ENCODE measurements around the gene SOHLH2.
A peak's percentile ranks its signal among the peaks of the same experiment; 100 is the strongest.

Gene SOHLH2

DNA sequence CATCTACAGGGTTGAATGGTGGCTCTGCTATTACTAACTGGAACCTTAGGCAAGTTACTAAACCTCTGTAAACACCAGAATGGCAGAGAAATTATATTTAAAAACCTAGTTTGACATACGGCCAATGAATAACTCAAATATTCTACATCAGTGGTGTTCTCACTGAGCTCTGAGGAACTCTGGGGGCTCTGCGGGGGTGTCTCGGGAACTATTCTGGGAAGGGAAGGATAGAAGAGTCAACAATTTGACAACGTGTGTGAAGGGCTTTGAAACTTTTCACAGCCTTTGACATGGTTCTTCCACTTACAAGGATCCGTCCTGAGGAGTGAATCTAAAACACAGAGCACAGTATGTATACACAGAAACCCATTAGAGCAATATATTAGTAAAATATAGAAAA is 38.7 kb downstream of the SOHLH2 start:
- no peak for DNase-seq

DNA sequence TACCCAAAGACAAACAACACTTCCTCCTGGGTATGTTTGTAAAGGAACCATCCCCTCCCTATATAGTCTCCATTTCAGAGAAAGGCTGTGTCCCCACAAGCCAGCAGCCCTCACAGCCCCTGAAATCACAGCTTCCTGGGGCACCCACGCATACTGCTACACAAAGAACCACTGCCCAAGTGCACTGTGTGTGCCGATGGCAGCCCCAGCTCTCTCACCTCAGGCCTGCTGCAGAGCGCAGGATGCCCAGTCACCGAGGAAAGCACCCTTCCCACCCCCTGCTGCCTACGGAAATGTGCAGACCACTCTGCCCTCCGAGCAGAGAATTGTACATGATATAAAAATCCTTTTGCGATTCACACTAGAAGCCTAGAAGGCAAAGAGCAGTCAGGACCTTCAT is 39.4 kb downstream of the SOHLH2 start:
- DNase-seq = no peak

- DNase-seq = no peak
Measured at GRCh38 chr13:36173571-36174322, 40.6 kb downstream of the SOHLH2 start.

DNA sequence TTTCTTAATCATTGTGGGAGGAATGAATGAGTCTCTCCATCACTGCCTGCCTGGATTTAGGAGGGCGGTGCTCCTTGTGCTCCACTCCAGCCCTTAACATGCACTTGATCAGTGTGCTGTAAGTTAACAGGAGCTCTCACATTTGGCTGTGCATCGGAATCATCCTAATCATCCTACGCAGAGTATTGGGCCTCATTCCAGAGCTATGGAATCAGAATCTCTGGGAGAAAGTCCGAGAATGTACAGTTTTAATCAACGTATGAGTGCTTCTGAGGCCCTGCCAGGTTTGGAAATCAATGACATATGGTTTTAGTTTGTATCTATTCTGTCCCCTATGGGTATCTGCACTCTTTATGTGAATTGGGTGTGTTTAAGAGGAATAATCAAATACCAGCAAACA is 48.3 kb downstream of the SOHLH2 start:
- DNase-seq = no peak

DNA sequence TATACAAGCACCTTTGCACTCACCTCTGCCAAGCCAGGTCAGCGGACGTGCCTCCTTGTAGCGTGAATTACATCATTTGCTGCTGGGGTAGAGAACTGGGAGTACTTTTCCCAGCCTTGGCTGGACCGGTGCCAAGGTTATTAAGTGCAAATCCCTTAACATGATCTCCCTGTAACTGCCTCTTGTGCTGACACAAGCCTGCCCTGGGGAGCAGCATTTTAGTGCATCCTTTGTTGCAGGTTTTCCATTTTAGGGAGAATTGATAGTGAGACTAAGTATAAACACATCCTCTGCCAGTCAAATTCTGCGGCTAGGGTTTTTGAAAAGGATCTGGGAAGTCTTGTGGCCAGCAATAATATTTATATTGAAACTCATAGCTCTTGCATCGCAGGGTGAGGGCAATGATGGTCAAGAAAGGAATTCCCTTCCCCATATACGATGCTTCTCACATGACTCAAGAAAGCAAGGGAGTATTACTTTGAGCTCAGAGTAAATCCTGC is 50.5 kb downstream of the SOHLH2 start:
- peak; percentile 86 for DNase-seq

- DNase-seq = peak; percentile 31
Measured at GRCh38 chr13:36163286-36163685, 51.1 kb downstream of the SOHLH2 start.

DNA sequence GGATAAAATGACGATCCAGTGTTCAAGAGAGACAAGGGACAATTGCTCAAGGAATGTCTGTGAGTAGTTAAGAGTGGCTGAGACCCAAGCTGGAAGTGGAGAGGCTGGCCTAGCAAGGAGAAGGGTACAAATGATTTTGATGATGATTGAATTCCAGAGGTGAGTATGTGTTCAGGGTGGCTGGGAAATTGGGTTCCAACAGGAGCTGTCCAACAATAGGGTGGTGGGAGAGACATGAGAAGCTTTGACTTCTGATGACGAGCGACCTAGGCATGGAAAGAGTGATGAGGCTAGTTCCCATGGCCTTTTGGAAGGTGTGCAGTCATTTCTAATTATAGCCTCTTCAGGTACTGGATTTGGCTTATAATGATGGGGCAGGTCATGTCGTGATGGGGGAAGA is 54.1 kb downstream of the SOHLH2 start:
- no peak for DNase-seq

DNA sequence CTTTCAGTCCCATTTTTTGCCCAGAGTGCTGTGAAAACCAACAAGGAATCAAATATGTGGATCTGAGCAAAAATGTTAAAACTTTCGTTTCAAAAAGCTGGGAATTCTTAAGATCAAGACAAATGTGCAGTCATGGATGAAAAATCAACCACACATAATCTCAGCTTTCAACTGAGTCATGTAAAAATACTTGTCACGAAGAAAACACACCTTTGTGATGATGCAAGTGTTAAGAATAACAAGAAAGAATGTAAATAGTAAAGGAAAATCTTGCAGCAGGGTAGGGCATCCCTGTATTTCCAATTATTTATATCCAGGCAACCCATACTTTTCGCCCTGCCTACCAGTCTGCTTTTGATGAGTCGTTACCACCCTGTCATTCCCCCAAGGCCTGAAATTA is 55.7 kb downstream of the SOHLH2 start:
- DNase-seq = no peak

DNA sequence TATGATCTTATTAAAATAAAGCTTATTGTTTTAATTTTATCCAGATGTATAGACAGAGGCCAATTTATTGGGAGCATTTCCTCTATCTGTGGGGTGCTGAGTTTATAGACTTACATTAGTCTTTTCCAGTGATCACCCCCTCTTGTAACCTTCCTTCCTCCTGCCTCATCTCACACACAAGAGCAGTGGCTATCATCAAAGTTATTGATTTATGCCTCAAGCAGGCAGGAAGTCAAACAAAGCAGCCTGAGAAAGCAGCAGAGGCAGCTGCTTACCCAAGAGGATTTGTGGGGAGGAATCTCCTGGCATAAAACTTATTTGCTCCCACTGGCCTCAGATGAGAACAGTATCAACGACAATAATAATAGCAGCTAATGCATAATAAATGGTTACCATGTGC is 56.9 kb downstream of the SOHLH2 start:
- peak; percentile 8 for DNase-seq

GRCh38 chr13:36154567-36155291 is 59.6 kb downstream of the SOHLH2 start:
- DNase-seq = no peak

DNA sequence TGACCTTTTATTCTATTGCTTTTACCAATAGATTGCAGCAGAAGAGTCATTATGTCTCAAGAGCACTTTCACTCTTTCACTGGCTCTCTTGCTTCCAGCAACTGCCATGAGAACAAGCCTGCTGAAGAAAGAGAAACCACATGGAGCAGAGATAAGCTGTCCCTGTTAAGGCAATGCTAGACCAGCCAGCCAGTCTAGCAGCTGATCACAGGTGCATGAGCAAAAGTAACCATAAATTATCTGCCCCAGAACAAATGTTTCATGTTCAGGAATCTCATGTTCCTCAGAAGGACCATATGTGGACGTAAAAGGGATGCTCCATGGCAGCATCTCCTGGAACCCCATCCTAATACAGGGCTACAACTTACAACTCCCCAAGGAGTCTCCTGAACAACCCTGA is 62.8 kb downstream of the SOHLH2 start:
- DNase-seq = no peak

DNA sequence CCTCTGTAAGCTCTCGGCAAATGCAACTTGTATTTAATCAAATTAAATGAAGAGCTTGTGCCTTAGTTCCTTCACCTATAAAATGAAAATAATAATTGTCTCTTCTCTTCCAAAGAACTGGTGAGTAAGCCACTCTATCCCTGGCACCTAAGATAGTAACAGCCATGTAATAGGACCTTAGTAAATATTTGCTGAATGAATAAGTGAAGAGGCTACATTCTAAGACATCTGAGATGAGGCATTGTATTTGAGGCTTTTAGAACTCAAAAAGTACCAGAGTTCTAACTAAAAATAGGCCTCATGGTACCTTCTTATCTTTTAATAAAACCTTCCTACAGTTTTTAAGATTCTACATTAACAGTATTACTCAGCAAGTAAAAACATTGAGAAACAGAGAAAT is 65.9 kb downstream of the SOHLH2 start:
- no peak for DNase-seq

DNA sequence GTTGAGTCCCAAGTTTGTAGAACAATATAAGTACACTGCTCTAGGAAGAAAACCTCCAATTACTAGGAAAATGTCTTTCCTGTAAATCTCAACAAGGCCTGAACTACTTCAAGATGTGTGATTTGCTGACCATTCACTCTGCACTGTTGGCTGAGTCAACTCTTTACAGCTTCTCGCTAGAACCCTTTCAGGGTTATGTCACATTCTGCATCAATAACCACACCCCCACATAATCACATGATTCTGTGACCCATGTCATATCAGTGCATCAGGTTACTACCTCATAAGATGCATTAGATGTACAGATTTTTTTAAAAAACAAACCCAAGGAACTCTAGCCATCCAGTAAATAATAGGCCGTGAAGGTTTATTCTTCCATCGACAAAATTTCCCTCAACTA is 67.0 kb downstream of the SOHLH2 start:
- no peak for DNase-seq

DNA sequence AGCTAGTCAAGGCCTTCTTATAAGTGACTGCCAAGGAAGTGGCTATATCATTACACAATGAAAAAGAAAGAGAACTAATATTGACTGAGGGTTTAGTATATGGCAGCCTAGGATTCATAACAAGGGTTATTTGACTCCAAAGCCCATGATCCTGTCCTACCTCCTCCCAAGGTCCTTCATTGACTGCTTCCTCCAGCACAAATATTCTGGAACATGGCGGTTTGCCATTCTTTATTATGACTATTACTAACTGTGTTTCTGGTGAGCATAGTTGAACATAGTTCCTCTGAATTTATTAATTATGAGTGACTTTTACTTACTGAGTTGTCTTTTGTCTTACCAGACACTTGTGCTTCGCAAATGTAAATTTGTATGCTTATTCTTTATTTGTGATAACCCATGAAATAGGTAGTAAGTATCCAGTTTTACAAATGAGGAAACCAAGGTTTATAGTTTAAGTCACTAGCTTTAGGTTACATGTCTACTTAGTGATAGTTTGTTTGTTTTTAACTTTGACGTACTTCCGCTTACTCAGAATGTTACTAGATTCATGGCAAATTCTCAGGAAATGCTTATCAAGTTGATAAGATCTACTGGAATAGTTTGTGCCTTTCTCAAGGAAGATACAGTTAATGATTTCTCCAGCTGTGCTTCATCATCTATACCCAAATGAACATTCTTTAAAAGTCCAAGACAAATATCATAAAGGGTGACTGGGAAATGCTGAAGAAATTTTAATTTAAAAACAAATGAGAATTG is 67.7 kb downstream of the SOHLH2 start:
- DNase-seq = no peak

- DNase-seq = no peak
Measured at GRCh38 chr13:36143738-36144137, 70.6 kb downstream of the SOHLH2 start.

GRCh38 chr13:36142735-36143134 is 71.6 kb downstream of the SOHLH2 start:
- DNase-seq = no peak

DNA sequence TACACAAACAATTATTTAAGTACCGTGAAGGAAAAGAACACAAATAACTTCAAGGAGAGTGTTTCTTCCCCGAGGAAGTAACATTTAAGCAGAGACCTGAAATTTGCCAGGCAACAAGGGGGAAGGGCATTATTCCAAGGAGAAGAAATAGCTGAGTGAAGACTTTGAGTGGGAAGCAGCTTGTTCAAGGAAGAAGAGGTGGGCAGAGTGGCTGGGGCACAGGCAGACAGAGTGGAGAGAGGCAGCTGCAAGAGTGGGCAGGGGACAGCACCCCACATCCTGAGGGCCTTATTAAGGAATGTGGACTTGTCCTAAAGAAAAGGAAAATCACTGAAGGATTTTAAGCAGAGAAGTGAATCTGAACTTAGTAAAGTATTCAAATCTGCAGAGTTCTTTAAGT is 78.5 kb downstream of the SOHLH2 start:
- no peak for DNase-seq

GRCh38 chr13:36134632-36135031 is 79.7 kb downstream of the SOHLH2 start:
- no peak for DNase-seq

DNA sequence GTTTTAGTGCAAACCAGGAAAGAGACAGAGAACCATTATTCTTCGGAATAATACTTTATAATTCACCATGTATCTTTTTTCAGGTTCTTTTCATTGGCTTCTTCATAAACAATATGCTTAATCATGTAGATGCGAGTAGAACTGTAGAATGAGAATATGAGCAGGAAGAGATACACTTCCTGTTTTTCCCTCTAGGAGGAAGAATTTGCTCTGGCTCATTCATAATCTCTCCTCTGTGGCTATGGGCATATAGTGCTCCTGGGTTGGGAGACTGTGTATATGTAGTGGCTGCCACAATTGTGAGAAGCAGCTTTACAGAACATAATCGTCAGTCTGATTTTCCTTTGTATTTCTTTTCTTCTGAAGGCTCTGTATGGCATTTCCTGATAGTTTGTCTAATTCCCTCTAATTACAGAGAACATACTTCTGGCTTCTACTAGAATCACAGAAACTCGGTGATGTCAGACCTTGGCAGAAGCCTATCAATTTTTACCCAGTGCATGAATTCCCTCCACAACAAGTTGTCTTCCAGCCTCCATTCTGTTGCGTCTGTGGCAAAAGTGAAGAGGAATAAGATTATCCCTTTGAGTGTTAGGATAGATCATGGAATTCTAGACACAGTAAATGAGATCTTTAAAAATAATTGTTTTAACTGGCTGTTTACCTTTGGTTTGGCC is 80.3 kb downstream of the SOHLH2 start:
- DNase-seq = no peak

DNA sequence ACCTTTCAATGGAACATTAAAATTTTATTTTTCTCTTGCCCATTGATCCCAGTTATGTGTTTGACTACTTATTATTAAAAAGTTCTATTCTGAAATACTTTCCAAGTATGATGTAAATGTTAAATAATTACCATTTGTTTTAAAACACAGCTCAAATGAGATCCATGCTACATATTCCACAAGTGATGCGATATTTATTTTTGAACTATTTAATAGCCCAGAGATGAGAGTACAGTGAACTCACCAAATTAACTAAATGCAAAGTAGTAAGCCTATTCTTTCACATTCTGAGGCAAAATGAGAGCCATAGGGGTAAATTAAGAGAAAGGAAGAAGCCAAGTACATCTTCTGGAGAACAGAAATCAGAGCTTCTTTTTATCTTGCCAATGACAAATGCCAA is 82.0 kb downstream of the SOHLH2 start:
- DNase-seq = no peak

DNA sequence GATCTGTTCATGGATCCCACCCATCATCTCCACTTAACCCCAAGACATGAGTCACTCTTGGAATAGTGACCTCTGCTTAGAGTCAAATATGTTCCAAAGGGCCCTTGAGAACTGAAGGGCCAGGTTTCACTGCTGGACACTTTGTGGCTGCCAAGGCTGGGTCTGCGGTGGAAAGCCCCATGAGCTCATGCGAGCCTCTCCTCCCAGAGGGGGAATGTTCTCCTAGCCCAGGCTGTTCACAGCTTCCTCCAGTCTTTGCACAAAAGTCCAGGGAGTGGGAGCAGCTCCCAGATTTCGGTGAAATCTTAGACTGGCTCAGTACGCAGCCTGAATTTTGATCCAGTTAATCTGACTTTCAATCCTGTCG is 82.4 kb downstream of the SOHLH2 start:
- no peak for DNase-seq

DNA sequence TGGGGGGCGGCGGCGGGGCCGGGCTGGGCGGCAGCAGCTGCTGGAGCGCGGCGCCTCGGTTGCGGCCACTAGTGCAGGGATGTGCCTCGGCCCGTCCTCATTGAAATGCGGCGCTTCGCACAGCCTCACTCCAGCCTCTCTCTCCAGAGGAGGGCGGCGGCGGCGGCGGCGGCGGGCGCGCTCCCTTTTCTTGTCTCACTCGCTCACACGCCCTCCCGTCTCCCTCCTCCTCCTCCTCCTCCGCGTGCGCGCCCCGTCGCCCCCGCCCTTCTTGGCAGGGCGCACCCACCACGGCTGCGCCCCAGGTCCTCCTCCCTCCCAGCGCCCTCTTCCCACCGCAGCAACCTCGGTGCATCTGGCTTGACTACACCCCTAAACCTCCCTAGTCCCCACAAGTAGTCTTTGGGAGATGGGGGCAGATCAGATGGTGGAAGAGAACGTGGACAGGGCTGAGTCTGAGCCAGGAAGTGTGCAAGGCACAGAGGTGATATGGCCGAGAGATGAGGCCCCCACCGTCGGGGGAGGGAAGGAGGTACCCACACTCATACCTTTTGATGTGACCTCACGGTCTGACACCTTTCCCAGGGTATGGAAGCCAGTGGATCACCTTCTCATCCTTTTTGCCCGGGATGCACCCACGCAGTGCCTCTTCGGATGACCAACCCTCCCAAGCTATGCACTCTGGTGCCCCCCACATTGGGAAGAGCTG is 83.0 kb downstream of the SOHLH2 start, which contains the start of gene DCLK1:
Gene DCLK1 (minus strand): TSS at position 161 of the 709 bp plus-strand sequence.
- peak; percentile 6 for DNase-seq

All from DMS79 (cell line).